Suppressor macrophage (primary cell): ENCODE results near the gene ERBB2.
"Not testable (repeated sequence)": the region's sequence is repeated elsewhere in the genome, so short reads cannot be mapped to it uniquely, and the experiment has no call there.

ENCODE experiments used
- DNase-seq, 4 experiments: peaks; one replicate each; pipeline ENCODE4 v3.0.0-alpha.2; 2020 to 2022

Gene ERBB2

DNA sequence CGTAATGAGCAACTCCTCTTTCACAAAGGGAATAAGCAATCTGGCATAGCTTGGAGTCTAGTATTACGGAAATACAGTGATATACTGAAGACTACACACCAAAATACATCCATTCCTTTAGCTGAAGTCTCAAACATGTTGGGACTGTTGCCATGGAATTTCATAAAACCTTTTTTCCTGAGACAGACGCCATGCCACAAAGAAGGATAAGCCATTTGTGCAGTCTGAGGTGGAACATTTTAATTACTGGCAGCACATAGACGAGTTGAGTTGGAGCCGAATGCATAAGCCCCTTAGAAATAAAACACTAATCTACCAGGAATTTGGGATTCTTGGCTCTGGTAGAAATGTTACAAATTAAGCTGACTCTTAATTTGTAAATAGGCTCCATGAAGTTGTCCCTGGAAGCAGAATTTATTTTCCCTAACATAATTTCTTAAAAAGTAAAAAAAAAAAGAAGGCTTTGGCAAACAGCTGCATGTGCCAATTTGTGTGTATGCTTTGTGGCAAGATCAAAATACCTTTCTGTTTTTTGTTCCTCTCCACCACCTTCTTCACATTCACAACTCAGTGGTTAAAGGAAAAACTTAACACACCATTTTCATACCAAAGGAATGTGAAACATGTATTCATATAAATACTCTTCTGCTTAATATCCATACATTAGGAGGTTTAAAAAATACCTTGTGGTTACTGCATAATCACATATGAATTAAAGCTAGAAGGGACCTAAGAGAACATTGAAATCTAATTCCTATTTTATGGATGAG, 63.4 kb downstream of the ERBB2 start:
- DNase-seq: no peak

DNA sequence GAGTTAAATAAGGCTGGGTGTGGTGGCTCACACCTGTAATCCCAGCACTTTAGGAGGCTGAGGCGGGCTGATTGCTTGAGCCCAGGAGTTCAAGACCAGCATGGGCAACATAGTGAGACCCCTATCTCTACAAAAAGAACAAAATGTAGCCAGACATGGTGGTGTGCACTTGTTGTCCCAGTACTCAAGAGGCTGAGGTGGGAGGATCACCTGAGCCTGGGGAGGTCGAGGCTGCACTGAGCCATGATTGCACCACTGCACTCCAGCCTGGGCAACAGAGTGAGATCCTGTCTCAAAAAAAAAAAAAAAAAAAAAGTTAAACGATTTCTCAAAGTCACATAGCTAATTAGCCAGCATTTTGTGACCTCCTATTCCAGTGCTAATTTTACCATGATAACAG, 64.3 kb downstream of the ERBB2 start:
- DNase-seq: not testable (repeated sequence)

DNA sequence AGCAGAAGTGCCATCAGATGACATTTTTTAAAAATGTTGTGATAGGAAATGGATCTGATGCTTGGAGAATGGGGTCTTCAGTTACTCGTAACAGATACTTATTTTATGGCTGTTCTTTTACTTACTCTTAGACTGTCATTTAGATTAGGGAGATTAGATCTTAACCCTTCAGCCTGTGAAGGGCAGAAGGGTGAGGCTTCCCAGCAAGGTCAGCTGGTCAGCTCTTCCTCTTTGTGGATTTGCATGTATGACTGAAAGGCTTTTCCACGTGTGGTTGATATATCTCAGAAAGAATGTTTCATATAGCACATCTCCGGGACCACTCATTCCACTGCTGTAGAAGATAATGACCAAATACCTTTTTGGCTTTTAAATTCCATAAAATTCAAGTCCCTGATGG, 65.3 kb downstream of the ERBB2 start:
- DNase-seq: peak in 3 of 4 experiments; percentile 26 to 33 (median 27)

DNA sequence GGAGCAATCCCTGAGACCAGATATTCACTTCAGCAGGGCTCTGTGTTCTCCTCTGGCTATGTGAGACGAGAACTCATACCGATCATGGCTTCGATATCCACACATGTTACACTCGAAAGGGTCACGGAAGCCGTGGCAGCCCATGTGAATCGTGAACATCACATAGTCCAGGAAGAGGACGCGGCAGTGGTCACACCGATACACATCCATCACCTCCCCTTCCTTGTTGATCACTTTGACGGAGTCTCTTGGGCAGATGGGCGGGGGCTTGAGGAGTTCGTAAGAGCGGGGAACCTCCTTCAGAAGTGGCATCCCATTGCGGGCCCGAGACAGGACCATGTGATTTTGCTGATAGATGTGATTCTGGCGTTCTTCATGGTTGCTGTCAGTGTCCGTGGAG, 65.9 kb downstream of the ERBB2 start:
- DNase-seq: no peak

DNA sequence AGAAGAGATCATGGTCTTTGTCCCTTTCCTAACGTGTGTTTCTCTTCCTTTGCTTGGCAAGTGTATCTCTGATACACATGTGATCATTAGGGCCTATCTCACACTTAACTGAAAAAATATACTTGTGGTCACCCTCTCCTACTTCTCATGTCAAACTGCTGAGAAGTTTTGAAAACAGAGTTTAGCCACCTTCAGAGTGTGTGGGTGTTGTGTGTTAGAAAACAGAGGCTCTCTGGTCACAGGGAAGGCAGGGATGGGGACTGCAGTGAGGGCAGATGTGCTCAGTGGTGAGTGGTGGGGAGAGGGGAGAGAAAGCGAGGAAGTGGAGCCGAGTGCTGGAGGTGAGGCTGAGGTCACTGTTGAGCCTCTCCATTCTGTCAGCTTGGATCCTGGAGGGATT, 67.3 kb downstream of the ERBB2 start:
- DNase-seq: no peak

DNA sequence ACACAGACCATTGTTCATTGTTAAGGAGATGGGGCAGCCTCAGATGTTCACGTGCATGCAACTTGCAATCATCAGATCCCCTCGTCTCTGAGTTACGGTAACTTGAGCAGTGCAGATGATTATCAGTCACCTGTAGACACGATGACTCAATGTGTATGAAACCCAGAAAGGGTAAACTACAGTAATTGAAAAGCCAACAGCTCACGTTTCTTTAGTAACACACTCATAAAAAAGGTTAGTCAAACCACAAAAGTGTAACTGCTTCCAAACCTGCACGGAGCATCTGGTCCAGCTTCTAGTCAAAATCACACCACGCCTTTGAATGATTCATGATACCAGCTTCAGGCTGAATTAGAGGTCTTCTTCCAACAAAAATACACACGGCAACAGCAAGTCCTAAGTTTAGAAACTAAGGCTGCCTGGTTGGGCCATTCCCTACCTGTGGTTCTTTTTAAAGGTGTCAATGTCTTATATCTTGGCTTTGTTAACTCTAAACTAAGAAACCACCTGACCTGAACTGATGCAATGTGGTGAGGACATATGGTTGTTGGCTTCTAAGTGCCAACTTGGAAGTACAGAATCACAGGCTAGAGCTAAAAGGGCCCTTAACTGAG, 70.2 kb downstream of the ERBB2 start:
- no peak for DNase-seq

DNA sequence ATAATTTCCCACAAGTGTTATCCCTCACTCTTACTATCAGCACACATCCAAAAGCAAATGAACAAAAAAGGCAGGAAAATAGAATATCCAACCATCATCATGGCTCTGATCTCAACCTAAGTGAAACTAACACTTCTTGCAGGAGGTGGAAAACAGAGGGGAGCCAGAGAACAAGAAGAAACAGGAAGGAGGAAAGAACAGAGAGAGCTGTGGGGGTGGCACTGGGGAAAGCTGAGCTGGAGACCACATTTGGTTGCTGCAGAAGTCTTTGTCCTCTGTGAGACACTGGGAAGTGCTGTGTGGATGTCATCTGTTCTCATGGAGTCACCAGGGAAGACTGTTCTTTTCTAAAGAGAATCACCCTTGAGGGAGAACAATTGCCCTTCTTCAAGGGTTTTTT, 72.6 kb downstream of the ERBB2 start:
- no peak for DNase-seq

DNA sequence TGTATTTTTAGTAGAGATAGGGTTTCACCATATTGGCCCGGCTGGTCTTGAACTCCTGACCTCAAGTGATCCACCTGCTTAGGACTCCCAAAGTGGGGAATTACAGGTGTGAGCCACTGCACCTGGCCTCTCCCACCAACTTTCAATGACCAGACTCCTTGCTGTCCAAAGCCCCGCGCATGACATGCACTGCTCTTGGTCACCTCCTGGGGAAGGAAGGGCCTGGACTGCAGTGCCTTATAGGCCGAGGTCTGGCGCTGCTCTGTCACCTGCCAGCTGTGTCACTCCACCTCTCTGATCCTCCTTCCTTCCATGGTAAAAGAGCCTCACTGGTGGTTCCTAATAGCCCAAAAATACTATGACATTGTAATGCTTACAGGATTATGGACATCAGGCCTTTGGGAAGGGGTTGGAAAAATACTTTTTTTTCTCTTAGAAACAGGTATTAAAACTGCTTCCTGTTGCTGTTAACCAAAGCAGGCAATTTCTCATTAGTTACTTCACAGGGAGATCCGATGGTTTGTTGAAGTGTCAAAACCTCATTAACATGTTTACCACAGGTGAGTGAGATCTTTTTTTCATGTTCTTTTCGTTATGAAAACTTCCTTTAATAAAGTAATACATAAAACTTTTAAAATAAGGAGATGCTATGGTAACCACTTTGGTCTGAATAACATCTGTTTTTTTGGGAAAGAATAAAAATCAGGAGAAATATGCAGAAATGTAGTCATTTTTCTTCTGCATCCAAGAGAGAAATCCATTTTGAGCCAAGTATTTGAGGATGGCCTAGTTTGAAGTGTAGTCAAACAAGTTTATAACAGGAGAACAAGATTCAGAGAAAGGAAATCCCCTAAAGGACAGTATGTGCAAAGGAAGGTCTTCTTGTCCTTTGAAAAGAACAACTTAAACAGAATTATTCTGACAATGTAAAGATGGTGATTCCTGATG, 73.4 kb downstream of the ERBB2 start:
- DNase-seq: no peak

DNA sequence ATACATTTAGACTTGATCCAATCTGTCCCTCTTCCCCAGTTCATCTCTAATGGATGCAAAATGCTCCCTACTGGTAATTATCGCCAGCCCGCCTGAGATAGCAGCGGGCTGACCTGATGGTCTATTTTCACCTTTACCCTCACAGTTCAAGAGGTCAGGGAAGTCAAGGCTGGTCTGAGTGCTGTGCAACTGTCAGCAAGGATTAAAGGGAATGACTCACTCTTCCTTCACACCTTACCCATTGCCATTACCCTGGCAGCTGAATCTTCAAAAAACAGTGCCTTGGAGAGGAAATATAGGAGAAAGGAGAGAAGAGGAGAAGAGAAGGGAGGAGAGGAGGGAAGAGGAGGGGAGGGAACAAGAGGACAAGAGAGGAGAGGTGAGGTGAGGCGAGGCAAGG, 74.2 kb downstream of the ERBB2 start:
- DNase-seq: no peak

DNA sequence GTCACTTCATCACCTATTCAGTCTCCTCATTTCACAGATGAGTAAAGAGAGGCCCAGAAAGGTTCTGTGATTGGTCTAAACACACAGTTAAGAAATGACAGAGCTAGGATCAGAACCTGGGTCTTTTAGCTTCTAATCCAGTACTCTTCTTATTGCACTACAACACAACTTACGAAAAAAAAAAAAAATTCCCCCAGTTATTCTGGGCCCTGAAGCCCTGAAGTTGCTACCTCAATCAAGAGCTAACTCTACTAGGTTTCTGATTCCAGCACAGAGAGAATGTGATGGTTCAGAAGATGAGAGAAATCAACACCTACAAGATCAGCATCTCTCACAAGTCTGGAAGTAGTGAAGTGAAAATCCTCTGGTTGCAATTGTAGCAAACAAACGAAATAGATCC, 75.2 kb downstream of the ERBB2 start:
- DNase-seq: no peak

DNA sequence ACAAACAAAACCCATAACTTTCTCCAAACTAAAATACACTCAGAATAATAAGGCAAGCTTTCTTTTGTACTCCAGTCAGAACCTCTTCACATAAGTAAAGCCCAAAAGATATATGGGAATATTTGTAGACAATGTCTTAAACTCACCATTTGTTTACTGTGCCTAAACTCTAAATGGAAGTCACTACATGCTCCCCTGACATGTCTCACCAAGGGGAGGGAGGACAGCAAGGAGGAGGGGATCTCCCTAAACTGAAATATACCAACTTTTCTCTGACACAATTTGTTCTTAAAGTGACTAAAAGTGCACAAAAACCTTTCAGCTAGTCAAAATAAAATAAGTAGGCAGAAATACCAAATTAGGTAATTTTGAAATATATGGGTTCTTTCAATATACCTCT, 76.4 kb downstream of the ERBB2 start:
- DNase-seq: no peak

DNA sequence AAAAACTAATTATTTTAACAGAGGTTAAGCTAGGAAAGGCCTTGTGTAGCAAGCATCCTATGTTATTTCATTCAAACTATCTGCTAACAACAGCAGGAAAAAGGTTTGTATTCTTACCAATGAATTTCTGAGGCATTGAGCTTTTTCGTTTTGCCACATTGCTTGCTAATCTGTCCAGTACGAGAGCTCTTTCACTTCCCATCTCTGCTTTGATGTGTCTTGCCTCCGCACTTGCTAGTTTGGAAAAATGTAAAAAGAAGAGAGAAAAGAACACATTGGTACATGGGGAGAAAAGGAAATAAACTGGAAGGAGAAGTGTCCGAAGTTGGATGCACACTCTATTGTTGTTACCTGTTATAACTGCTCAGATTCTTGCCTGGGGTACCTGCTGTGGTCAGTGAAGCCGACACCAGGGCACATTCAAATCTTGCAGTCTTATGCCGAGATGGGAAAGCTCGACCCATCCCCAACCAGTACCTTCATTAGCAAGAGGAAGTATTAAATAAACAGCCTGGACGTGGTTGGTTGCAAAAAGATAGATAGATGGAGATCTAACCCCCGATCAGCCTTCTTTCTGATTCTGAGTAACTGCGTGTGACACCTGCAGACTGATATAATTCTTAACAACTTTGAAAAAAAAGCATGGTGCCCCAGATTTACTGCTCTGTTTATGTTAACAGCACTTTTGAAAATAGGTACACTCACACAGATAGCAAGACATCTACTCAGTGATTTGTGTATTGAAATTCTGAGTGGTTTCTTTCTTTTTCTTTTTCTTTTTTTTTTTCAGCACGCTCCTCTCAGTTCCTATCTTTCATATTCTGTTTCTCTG, 77.9 kb downstream of the ERBB2 start:
- no peak for DNase-seq
